ENCODE data around the gene NRXN2.

The NRXN2 gene

GRCh38 chr11:64626637-64627036, 96.4 kb downstream of the NRXN2 start:
- DNase-seq (ENCODE audit: low read depth, low spot score): no peak
- no peak overlapping the region for H3K4me3 ChIP-seq (ENCODE audit: low read length)

- no peak for DNase-seq (ENCODE audit: low read depth, low spot score)
- H3K4me3 ChIP-seq (ENCODE audit: low read length): no peak overlapping the region
Measured at GRCh38 chr11:64624883-64625481, 98.0 kb downstream of the NRXN2 start.

- no peak for DNase-seq (ENCODE audit: low read depth, low spot score)
- no peak overlapping the region for H3K4me3 ChIP-seq (ENCODE audit: low read length)
Measured at GRCh38 chr11:64622681-64623080, 100.3 kb downstream of the NRXN2 start.

- H3K4me3 ChIP-seq (ENCODE audit: low read length): peak overlapping the region; percentile 41
- DNase-seq (ENCODE audit: low read depth, low spot score): peak; percentile 61
Measured at GRCh38 chr11:64621283-64622019, 101.5 kb downstream of the NRXN2 start.

- DNase-seq (ENCODE audit: low read depth, low spot score): peak; percentile 64
- H3K4me3 ChIP-seq (ENCODE audit: low read length): peak overlapping the region; percentile 46
Measured at GRCh38 chr11:64620381-64620971, 102.5 kb downstream of the NRXN2 start.

GRCh38 chr11:64619811-64620380, 103.1 kb downstream of the NRXN2 start:
- DNase-seq (ENCODE audit: low read depth, low spot score): peak; percentile 78
- H3K4me3 ChIP-seq (ENCODE audit: low read length): peak overlapping the region; percentile 46

- DNase-seq (ENCODE audit: low read depth, low spot score): no peak
- peak overlapping the region; percentile 46 for H3K4me3 ChIP-seq (ENCODE audit: low read length)
Measured at GRCh38 chr11:64619196-64619595, 103.8 kb downstream of the NRXN2 start.

- H3K4me3 ChIP-seq (ENCODE audit: low read length): no peak overlapping the region
- no peak for DNase-seq (ENCODE audit: low read depth, low spot score)
Measured at GRCh38 chr11:64616817-64617216, 106.2 kb downstream of the NRXN2 start.

- peak; percentile 44 for DNase-seq (ENCODE audit: low read depth, low spot score)
- no peak overlapping the region for H3K4me3 ChIP-seq (ENCODE audit: low read length)
Measured at GRCh38 chr11:64614917-64615316, 108.1 kb downstream of the NRXN2 start.

- no peak for DNase-seq (ENCODE audit: low read depth, low spot score)
- no peak overlapping the region for H3K4me3 ChIP-seq (ENCODE audit: low read length)
Measured at GRCh38 chr11:64613648-64614047, 109.3 kb downstream of the NRXN2 start.

GRCh38 chr11:64611869-64612646, 110.9 kb downstream of the NRXN2 start:
- H3K4me3 ChIP-seq (ENCODE audit: low read length): peak overlapping the region; percentile 35
- DNase-seq (ENCODE audit: low read depth, low spot score): peak; percentile 85

GRCh38 chr11:64611176-64611575, 111.8 kb downstream of the NRXN2 start:
- DNase-seq (ENCODE audit: low read depth, low spot score): no peak
- H3K4me3 ChIP-seq (ENCODE audit: low read length): peak overlapping the region; percentile 35

GRCh38 chr11:64610596-64610995, 112.4 kb downstream of the NRXN2 start:
- no peak overlapping the region for H3K4me3 ChIP-seq (ENCODE audit: low read length)
- DNase-seq (ENCODE audit: low read depth, low spot score): no peak

GRCh38 chr11:64609436-64610047, 113.5 kb downstream of the NRXN2 start:
- DNase-seq (ENCODE audit: low read depth, low spot score): peak; percentile 36
- no peak overlapping the region for H3K4me3 ChIP-seq (ENCODE audit: low read length)

- no peak overlapping the region for H3K4me3 ChIP-seq (ENCODE audit: low read length)
- DNase-seq (ENCODE audit: low read depth, low spot score): no peak
Measured at GRCh38 chr11:64608636-64609035, 114.4 kb downstream of the NRXN2 start.

- DNase-seq (ENCODE audit: low read depth, low spot score): no peak
- no peak overlapping the region for H3K4me3 ChIP-seq (ENCODE audit: low read length)
Measured at GRCh38 chr11:64608046-64608445, 115.0 kb downstream of the NRXN2 start.

- DNase-seq (ENCODE audit: low read depth, low spot score): no peak
Measured at GRCh38 chr11:64607381-64607985, 115.5 kb downstream of the NRXN2 start.

GRCh38 chr11:64606796-64607380, 116.1 kb downstream of the NRXN2 start:
- DNase-seq (ENCODE audit: low read depth, low spot score): no peak
- H3K4me3 ChIP-seq (ENCODE audit: low read length): no peak overlapping the region

More at GRCh38 chr11:64607381-64607985, 115.5 kb downstream of the NRXN2 start:
- no peak overlapping the region for H3K4me3 ChIP-seq (ENCODE audit: low read length)

All from Jurkat, Clone E6-1 (cell line).